ENCODE results near the gene MED8.
"Not testable (repeated sequence)": the region's sequence is repeated elsewhere in the genome, so short reads cannot be mapped to it uniquely, and the experiment has no call there.

MED8 gene

DNA sequence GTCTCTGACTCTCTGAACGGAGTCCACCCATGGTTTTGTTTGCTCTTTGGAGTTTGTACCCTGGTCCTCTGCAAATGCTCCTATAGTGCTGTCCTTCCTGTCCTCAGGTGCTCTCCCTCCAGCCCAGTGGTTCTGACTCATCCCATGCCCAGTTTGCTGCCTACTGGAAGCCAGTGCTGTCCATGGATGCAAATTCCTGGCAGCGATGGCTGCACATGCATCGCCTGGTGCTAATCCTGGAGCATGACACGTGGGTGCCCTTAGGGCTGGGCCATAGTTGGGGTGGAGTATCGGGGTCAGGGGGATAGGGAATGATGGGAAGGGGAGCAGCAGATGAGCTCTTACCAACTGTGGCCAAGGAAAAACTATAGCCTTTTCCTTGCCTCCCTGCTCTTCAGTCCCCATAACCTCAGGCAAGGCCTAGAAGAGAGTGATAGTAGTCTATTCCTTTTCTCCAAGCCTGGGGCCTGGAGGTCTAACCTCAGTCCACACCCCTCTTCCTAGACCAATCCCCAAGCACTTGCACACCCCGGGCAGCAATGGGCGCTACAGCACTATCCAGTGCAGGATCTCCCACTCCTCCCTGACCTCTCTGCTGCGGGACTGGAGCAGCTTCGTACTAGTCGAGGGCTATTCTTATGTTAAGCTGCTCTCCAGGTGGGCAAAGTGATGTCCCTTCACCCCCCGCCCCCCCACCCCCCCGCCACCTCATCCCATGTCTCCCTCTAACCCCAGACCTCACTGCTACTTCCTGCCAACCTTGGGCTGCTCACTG lies 32.6 kb upstream of the MED8 start:
- DNase-seq, result no peak

DNA sequence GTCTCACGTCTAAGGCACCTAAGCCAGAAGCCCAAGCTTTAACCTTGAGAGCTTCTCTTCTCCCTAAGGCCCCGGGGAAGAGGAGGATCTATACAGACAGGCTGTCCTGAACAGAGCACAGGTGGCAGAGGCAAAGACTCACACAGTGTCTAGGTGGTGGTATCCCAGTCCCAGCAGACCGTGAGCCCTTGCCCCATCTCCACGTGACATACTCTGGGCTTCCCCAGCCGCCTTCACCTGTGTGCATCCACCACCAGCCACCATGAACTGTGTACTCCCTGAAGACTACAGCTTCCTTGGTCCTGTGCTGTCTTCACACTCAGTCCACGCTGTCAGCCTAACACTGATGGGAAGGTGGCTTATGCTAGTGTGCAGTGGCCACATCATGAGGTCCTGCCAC lies 31.8 kb upstream of the MED8 start:
- DNase-seq, result no peak

DNA sequence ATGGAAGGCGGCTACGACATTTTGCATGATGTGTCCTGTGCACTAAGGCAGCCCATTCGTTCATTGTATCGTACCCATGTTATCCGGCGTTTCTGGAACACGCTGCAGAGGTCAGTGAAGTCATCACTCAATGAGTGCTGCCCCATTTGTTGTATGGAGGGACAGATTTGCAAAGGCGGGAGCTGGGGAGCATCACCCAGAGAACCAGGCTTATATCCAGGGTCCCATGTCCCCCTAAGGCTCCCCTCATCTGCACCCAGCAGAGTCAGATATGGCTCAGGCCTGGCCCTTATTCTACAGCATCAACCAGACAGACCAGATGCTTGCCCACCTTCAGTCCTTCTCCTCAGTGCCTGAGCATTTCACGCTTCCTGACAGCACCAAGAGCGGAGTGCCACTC lies 31.3 kb upstream of the MED8 start:
- DNase-seq, result no peak

DNA sequence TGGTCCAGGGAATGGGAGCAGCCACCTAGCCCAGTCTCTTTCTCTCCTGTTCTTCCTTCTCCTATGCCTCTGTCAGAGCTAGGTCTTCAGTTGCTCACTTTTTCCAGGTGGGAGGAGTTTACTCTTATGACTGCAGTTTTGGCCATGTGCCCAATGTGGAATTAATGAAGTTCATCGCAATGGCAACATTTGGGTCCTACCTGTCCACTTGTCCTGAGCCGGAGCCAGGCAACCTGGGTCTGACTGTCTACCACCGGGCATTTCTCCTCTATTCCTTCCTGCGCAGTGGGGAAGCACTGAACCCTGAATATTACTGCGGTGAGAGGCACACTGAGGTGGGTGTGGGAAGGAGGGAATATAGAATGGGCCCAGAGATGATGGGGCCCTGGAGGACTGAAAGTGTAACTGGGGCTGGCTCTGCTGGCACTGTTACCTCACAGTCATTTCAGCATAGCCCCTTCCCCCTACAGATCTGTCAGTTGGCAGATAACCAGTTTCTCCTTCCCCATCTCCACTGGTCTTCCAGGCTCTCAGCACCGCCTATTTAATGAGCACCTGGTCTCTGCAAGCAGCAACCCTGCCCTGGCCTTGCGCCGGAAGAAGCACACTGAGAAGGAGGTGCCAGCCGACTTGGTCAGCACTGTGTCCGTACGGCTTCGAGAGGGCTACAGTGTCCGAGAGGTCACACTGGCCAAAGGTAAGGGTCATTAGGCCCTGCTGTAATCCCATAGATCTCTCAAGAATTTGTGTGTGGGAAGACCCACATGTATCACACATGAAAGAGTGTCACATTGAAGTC lies 30.2 kb upstream of the MED8 start:
- no peak for DNase-seq

DNA sequence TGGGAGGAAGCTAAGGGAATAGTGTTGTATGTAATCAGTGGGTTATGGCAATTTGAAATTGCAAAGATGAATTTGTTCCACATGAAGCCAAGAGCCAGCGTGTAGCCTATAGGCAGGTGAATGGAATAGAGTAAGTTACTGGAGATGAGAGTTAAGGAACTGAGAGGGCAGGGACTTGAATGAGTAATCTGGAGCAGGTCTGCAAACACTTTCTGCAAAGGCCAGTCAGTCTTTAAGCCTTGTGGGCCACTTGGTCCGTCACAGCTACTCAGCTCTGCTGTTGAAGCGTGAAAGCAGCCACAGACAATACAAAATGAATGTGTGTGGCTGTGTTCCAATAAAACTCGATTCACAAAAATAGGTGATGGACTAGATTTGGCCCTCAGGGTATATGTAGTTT lies 29.3 kb upstream of the MED8 start:
- no peak for DNase-seq

DNA sequence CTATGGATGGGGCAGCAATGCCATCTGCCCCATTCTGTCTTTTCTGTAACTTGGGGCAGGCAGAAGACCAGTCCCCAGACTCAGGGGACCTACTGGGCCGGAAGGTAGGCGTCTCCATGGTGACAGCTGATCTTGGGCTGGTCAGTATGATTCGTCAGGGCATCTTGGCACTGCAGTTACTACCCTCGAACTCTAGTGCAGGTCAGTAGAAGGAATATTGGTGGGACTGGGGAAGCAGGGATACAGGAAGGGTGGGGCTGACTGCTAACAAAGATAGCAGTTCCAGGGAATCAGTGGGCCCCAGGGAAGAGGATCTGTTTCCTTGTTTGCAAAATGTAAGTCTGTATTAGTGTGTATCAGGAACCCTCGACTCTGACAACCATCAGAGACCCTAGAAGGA lies 26.3 kb upstream of the MED8 start:
- DNase-seq, result no peak

DNA sequence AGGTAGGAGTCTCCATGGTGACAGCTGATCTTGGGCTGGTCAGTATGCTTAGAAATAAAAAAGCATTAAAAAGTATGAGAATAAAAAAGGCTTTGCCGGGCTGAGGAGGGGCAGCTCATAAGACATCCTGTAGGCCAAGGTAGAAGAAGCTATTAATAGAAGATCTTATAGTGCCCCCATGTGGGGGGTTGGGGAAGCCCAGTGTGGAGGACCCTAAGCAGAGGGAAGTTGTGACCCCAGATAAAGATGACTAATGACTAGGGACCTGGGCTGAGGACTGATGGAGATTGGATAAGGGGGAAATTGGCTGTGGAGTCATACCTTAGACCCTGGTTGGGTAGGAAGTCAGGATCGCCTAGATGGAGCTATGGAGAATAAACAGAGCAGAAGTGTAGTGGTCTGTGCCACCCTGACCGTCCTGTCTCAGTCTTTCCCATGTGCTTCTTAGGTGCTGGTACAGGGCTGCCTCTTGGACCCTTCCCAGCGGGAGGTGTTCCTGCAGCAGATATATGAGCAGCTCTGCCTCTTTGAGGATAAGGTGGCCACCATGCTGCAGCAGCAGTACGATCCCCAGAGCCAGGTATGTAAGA lies 25.1 kb upstream of the MED8 start:
- peak; percentile 95 for DNase-seq

DNA sequence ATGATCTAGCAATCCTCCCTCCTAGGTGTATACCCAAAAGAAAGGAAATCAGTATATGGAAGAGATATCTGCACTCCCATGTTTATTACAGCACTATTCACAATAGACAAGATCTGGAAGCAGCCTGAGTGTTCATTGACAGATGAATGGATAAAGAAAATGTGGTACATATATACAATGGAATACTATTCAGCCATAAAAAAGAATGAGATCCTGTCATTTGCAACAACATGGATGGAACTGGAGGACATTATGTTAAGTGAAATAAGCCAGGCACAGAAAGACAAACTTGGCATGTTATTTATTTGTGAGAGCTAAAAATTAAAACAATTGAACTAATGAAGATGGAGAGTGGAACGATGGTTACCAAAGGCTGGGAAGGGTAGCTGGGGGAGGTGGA lies 23.8 kb upstream of the MED8 start:
- DNase-seq, result not testable (repeated sequence)

DNA sequence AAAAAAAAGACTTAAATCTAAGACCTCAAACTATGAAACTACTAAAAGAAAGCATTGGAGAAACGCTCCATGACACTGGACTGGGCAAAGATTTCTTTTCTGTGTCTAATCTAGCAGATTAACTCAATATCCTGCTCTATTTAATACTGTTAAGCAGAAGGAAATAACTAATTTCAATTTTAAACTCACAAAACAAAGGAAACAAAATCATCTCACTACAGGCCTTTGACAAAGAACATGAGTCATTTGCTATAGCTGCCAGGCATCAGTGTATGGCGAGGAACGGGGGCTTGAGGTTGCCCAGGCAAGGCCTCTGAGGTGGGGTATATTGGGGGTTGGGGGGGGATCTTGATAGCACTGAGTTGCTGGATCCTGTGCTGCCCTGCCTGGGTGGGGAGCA lies 21.0 kb upstream of the MED8 start:
- DNase-seq, result no peak

DNA sequence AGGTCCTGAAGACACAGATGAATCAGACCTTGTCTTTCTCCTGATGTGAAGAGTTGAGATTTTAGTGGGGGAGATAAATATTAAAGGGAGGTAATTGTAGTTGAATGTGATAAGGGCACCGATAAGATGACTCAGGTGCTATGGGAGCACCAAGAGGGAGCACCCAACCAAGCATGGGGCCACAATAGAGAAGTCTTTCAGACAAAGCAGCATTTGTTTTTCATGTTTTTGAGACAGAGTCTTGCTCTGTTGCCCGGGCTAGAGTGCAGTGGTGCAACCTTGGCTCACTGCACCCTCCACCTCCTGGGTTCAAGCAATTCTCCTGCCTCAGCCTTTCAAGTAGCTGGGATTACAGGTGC lies 16.3 kb upstream of the MED8 start:
- no peak for DNase-seq

DNA sequence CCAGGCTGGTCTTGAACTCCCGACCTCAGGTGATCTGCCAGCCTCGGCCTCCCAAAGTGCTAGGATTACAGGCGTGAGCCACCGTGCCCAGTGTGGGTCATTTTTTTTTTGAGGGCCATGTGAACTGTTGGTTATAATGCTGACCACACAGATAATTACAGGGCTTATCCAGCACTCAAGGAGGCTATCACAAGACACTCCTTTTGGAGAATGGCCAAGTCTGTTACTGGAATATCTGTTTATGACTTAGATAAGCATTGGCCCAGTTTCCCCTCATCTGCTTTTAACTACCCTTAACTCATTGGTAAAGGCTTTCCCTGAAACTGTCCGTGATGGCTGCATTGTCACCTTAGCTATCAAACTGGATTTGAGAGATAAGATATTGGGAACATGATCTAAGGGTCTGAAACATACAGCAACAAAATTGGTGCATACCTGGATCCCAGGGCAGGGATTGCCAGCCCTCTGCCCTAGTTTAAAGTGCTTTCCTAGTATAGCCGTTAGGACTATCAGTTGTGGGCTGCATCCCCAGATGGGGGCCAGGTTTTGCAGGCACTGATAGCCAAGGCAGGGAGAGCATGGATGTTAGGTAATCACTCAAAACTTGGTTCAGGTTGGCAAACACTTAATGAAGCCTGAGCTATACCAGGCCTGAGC lies 15.7 kb upstream of the MED8 start:
- no peak for DNase-seq

DNA sequence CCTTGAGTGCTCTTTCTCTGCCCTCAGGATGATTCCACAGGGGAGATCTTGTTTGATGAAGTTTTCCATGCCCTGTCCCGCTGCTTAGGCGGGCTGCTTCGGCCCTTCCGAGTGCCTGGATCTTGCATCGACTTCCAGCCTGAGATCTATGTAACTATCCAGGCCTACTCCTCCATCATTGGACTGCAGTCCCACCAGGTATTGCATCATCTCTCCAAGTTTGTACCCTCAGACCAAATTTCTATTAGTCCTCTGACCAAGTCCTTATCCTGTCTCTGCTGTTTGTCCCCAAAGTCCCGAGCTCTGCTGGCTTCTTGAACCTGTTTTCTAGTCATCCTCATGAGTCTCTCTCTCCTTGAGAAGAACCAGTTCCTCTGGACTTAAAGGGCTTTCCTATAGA lies 14.8 kb upstream of the MED8 start:
- no peak for DNase-seq

DNA sequence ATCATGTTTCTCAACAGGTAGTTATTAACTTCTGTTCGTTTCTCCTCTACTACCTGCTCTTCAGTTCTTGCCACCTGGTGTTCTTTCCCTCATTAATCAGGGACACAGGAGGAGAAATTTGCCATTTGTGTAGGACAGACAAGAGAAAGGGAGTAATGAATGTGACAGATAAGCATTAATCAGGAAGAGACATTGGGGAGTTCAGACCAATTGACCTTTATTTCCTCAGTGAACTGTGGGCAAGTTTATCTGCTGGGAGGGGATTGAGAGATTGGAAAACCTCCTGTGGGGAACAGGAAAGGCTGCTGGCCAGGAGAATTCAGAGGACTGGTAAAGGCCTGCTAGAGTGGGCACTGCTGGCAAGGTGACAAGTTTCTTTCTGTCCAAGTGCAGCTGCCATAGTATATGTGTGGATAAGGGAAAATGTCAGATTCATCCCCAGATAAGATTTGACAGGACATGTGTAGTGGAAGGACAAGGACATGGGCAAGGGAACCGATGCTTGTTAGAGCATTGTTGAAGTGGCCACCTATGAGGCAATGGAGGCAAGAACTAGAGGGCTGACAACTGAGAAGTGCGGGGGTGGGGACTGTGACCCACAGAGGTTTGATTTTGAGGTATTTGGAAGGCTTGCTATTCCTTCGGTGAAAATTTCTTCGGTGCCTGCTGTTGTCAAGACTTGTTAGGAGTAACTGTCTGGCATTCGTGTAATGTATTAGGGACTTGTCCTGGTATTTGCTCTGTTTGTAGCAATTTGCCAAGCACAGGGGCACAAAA lies 12.7 kb upstream of the MED8 start:
- no peak for DNase-seq

DNA sequence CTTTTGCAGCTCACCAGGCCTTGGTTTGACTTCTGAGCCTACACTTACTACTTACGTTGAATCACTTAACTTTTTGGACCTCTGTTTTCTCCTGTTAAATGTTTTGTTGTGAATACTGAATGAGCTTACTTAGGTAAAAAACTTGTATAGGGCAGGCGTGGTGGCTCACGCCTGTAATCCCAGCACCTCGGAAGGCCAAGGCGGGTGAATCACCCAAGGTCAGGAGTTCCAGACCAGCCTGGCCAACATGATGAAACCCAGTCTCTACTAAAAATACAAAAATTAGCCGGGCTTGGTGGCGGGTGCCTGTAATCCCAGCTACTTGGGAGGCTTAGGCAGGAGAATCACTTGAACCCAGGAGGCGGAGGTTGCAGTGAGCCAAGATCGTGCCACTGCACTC lies 10.8 kb upstream of the MED8 start:
- DNase-seq, result not testable (repeated sequence)

DNA sequence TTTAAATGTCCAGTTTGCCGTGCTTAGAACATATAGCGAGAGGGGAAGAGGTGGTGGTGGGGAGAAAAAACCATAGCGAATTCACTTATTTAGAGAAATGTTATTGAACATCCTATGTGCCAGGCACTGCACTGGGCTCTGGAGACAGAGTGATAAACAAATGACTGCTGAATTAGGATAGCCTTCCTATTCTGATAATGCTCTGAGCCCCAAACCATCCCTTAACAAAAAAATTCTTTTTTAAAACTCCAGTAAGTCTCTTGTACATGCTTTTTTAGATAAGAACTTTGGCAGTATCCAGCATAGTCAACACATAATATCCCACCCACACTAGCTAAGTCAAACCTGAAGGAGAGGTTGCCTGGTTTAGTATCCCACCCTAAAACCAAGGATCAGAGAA lies 8.6 kb upstream of the MED8 start:
- no peak for DNase-seq

DNA sequence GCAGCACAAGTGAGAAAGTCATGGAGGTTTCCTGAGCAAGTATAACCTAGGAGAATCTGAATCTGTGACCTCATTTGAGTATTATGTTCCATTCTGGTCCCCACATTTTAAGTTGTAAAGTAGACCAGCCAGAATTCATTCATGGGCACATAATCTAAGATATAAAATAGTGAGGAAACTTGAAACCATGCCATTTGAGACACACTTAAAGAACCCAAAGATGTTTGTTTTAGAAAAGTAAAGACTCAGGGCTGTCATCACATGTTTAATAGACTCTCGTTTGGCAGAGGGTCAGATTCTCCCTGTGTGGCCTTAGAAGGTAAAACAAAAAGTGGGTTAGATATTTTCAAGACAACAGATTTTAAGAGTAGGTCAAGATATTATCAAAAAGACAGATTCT lies 6.5 kb upstream of the MED8 start:
- DNase-seq, result no peak

DNA sequence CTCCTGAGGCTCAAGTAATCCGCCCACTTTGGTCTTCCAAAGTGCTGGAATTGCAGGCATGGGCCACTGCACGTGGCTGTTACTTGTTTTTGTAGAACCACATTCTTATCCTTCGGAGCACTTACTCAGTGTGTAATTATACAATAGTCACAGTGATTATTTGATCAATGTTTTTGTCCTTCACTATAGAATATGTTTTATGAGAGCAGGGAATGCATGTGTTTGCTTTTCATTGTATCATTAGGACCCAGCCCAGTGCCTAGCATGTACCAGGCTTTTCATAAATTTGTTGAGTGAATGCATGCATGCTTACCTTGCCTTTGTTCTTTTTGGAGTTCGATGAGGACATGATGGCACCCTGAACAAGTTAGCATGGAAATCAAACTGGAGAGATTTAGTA lies 5.9 kb upstream of the MED8 start:
- DNase-seq, result no peak

DNA sequence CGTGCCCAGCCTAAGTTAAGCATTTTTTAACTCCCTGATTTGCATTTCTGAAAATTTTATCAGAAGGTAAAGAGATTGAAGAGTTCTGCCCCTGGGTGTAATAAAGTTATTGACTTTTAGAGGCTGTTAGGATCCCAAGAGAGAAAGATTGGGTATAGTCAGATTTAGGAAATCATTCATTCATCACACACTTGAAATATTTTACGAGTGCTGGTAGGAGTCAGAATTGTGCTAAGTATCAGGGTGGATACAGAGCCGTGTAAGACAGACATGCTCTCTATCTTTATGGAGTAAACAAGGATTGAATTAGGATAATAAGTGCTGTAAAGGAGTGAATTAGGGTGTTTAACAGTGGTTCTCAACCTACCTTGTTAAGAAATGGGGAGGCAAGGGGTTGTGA lies 3.1 kb upstream of the MED8 start:
- DNase-seq, result no peak

DNA sequence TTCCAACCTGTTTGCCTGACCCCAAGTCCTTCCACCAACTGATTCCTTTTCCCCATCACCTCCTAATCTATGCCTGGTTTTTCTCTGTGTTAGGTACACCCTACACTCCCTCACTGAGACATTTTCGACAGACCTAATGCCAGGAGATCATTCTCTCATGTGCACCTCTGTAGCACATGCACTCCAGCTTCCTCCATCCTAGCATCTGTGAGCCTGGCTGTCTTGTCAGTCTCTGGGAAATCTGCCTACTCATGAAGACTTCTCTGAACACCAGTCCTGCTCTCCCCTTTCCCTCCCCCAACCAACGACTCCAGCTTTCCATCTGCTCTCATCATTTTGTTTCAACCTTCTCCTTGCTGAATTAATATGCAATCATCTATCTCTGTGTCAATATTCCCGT lies 987 bp downstream of the MED8 start:
- DNase-seq, result no peak

DNA sequence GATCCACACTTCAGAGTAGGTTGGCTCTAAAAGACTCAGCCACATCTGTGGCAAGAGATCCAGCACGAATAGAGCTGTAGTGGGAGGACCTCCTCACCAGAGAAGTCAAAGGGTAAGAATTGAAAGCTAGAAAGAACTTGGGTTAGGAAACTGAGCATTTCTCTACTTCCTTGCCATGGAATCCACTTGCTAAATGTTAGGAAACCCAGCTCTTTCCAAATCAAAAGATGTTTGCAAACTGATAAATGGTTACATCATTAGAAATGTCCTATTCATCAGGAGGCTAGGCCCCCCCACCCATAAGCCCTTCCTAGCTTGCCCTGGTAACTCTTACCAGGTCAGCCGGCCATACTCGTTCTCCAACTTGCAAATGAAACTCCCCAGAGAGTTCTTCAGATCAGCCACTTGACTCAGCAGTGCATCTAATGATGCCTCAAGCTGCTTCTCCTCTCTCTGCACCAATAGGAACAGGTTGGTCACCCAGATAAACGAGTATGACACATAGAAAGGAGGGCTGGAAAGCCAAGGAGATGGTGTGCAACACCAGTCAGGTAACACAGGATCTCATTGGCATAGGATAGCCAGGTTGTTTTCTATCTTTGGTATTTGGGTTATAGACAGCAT lies 1.5 kb downstream of the MED8 start:
- no peak for DNase-seq

DNA sequence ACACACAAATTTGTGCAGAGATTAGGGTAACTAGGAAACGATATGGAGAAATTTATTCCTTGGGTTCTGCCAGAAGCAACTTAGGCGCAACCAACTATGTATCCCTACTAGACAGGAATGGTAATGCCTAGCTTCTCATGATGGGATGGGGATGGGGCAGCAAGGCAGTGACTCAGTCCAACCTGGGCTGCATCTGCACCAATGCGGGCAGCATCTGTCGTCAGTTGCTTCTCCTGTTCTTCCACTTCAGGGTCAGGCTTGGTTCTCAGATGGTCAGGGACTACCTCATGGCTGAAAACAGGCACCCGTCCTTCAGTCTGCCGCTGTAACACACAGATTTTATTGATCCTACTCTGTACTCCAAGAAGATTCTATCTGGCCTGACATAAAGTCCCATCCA lies 2.9 kb downstream of the MED8 start:
- no peak for DNase-seq

DNA sequence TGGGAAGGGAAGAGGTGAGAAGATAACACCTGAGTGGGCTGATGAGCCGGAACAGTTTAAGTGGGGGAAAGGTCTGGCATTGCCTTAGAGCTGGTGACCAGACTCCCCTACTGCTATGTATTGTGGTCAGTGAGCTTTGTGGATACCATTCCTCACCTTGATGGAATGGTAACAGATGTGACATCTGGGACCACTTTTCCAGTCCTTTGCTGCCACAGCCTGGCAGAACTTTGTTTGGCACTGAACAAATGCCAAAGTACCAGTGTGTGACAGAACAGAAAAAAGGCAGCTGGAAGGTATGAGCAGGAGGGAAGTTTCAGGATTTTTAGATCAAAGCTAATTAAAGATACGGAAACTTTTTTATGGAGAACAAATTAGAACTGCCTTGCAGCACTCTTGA lies 6.2 kb downstream of the MED8 start:
- DNase-seq, result no peak
